Esophagus muscularis mucosa (tissue), 3 donors: Measurements from ENCODE around the gene ZNF891.

Experiments
- POLR2AphosphoS5 ChIP-seq, 2 donors: sonication (generic); formaldehyde crosslinking; IDR thresholded peaks; one replicate each; pipeline ENCODE4 v1.6.1; 2017; ENCODE audit warnings: antibody characterized with exemption in 2 of 2
- TF ChIP-seq, protein P1 (sequence below), 3 experiments: fragments of 200-600 bp in 2 of 3; fragments of 450-650 bp in 1 of 3; sonication (generic) in 2 of 3; IDR thresholded peaks; one replicate each; pipeline ENCODE4 v1.5.1; 2017 to 2019; ENCODE audit warnings: antibody characterized with exemption in 3 of 3, mild to moderate bottlenecking in 2 of 3, moderate library complexity in 1 of 3

DNA sequence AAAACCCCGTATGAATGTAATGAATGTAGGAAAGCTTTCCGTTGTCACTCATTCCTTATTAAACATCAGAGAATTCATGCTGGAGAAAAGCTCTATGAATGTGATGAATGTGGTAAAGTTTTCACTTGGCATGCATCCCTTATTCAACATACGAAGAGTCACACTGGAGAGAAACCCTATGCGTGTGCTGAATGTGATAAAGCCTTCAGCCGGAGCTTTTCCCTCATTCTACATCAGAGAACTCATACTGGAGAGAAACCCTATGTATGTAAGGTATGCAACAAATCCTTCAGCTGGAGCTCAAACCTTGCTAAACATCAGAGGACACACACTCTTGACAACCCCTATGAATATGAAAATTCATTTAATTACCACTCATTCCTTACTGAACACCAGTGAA lies 23.8 kb downstream of the ZNF891 start:
- TF ChIP-seq, protein P1, sequence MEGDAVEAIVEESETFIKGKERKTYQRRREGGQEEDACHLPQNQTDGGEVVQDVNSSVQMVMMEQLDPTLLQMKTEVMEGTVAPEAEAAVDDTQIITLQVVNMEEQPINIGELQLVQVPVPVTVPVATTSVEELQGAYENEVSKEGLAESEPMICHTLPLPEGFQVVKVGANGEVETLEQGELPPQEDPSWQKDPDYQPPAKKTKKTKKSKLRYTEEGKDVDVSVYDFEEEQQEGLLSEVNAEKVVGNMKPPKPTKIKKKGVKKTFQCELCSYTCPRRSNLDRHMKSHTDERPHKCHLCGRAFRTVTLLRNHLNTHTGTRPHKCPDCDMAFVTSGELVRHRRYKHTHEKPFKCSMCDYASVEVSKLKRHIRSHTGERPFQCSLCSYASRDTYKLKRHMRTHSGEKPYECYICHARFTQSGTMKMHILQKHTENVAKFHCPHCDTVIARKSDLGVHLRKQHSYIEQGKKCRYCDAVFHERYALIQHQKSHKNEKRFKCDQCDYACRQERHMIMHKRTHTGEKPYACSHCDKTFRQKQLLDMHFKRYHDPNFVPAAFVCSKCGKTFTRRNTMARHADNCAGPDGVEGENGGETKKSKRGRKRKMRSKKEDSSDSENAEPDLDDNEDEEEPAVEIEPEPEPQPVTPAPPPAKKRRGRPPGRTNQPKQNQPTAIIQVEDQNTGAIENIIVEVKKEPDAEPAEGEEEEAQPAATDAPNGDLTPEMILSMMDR (IDR thresholded peaks at IDR 0.05) = no peak
- TF ChIP-seq POLR2AphosphoS5 (IDR thresholded peaks at IDR 0.05) = no peak
